Fibroblast of lung (primary cell): ENCODE measurements around the gene IARS2. TPM values are rescaled to one million over a fixed set of nuclear protein-coding genes. Genes with fewer than 3 reads are reported as not detected.
"Not testable (repeated sequence)": the region's sequence is repeated elsewhere in the genome, so short reads cannot be mapped to it uniquely, and the experiment has no call there.

Source experiments
- DNase-seq, 2 donors: peaks; one replicate each; pipeline versions ENCODE4 v3.0.0 to v3.0.0-alpha.2; 2010; ENCODE audit warnings: low read depth in 2 of 2
- H2AFZ ChIP-seq: 2 replicates; pipeline ENCODE4 v1.5.1; 2012; ENCODE audit warnings: low read length, control low read depth, inconsistent platforms
- H3K27ac ChIP-seq: 2 replicates; pipeline ENCODE4 v1.5.1; 2011; ENCODE audit warnings: low read length, control low read depth; ENCODE audit not compliant: insufficient read depth
- H3K27me3 ChIP-seq: 2 replicates; pipeline ENCODE4 v1.5.1; 2011; ENCODE audit warnings: mild to moderate bottlenecking, low read length; ENCODE audit not compliant: control insufficient read depth, insufficient read depth
- H3K36me3 ChIP-seq: 2 replicates; pipeline ENCODE4 v1.5.1; 2011; ENCODE audit warnings: low read length; ENCODE audit not compliant: control insufficient read depth, insufficient read depth
- H3K4me1 ChIP-seq: 2 replicates; pipeline ENCODE4 v1.5.1; 2011; ENCODE audit warnings: low read length; ENCODE audit not compliant: control insufficient read depth, insufficient read depth; ENCODE audit errors: extremely low read depth
- H3K4me2 ChIP-seq: 2 replicates; pipeline ENCODE4 v1.5.1; 2011; ENCODE audit warnings: low read length, control low read depth; ENCODE audit not compliant: insufficient read depth; ENCODE audit errors: extremely low read depth
- H3K4me3 ChIP-seq, 4 experiments: fragments of 200-600 bp in 1 of 4; sonication (generic) in 1 of 4; replicated peaks in 1 of 4; 2 replicates each; pipeline ENCODE4 v1.5.1; 2011 to 2016; ENCODE audit warnings: low read length in 4 of 4, low read depth in 3 of 4, mild to moderate bottlenecking in 3 of 4, control low read depth in 2 of 4, inconsistent platforms in 1 of 4, mixed read lengths in 1 of 4; ENCODE audit not compliant: insufficient read depth in 1 of 4; ENCODE audit errors: control extremely low read depth in 1 of 4
- H3K79me2 ChIP-seq: 2 replicates; pipeline ENCODE4 v1.5.1; 2012; ENCODE audit warnings: mild to moderate bottlenecking, low read length, inconsistent platforms; ENCODE audit not compliant: control insufficient read depth, insufficient read depth
- H3K9ac ChIP-seq: 2 replicates; pipeline ENCODE4 v1.5.1; 2011; ENCODE audit warnings: mild to moderate bottlenecking, low read length, control low read depth; ENCODE audit not compliant: insufficient read depth
- H3K9me3 ChIP-seq: 2 replicates; pipeline ENCODE4 v1.5.1; 2012; ENCODE audit warnings: low read depth, low read length; ENCODE audit not compliant: control insufficient read depth, insufficient read depth
- H4K20me1 ChIP-seq: 2 replicates; pipeline ENCODE4 v1.5.1; 2011; ENCODE audit warnings: low read length; ENCODE audit not compliant: control insufficient read depth, insufficient read depth; ENCODE audit errors: extremely low read depth
- CTCF ChIP-seq, 2 donors: IDR thresholded peaks in 1 of 2; conservative IDR thresholded peaks in 1 of 2; 1 replicate in 1 of 2; 2 replicates in 1 of 2; pipeline ENCODE4 v1.5.1; 2011 to 2012; ENCODE audit warnings: low read length in 2 of 2, control low read depth in 1 of 2, inconsistent platforms in 1 of 2, low read depth in 1 of 2, mild to moderate bottlenecking in 1 of 2
- EZH2 ChIP-seq: IDR thresholded peaks from 2 replicates; pipeline ENCODE4 v1.5.1; 2012; ENCODE audit warnings: low read length, control low read depth, mild to moderate bottlenecking; ENCODE audit errors: missing control alignments
- polyA plus RNA-seq, 2 donors: library from polyadenylated mRNA; depleted of rRNA in 1 of 2; stranded (reverse) in 1 of 2; unstranded in 1 of 2; fragments of >200 nt; gene quantifications; 2 replicates each; pipeline ENCODE4 v1.2.1, GENCODE V29; 2011 to 2012; ENCODE audit warnings: missing spikeins in 1 of 2
- total RNA-seq: library from RNA; depleted of rRNA; stranded (reverse); fragments of >200 nt; gene quantifications from 2 replicates; pipeline ENCODE4 v1.2.1, GENCODE V29; 2014

Gene IARS2
- total and polyA plus RNA-seq, 2 donors (not counting 1 experiment from before 2014, with no cell fraction given) = 34.1 to 99.1 TPM

- H3K36me3 ChIP-seq = peaks cover 8% of the 10 kb centered on the region
Measured at GRCh38 chr1:220166853-220167252, 72.9 kb downstream of the IARS2 start.

GRCh38 chr1:220169887-220170286 lies 76.0 kb downstream of the IARS2 start:
- not testable (repeated sequence) for H3K79me2 ChIP-seq, H3K4me2 ChIP-seq, DNase-seq, H2AFZ ChIP-seq, H3K4me1 ChIP-seq, H3K36me3 ChIP-seq, H3K4me3 ChIP-seq, H4K20me1 ChIP-seq, H3K9ac ChIP-seq, H3K27me3 ChIP-seq, H3K9me3 ChIP-seq, H3K27ac ChIP-seq

More at GRCh38 chr1:220166853-220167252, 72.9 kb downstream of the IARS2 start:
- Histone ChIP-seq H3K4me2 (no peak overlapping the region), H3K27me3 (no peaks in the 10 kb centered on the region), H3K9me3 (no peaks in the 10 kb centered on the region), H4K20me1 (no peaks in the 10 kb centered on the region), H3K9ac (no peak overlapping the region), H2AFZ (no peak overlapping the region), H3K4me3 (no peak overlapping the region), H3K79me2 (no peaks in the 10 kb centered on the region), H3K27ac (no peak overlapping the region), H3K4me1 (no peaks in the 10 kb centered on the region)
- DNase-seq = no peak
- TF ChIP-seq EZH2 (no peak), CTCF (conservative IDR thresholded peaks at IDR 0.05 in 1 of 2, IDR thresholded peaks at IDR 0.05 in 1 of 2; ENCODE audit: low read depth in 1 of 2, low read length in 2 of 2) (no peak)

- H3K9ac ChIP-seq = no peak overlapping the region
- no peak for TF ChIP-seq EZH2
- TF ChIP-seq CTCF (conservative IDR thresholded peaks at IDR 0.05 in 1 of 2, IDR thresholded peaks at IDR 0.05 in 1 of 2; ENCODE audit: low read depth in 1 of 2, low read length in 2 of 2) = no peak
- no peaks in the 10 kb centered on the region for H3K4me1 ChIP-seq
- no peak overlapping the region for H3K27ac ChIP-seq
- H3K9me3 ChIP-seq = no peaks in the 10 kb centered on the region
- no peak overlapping the region for H3K4me2 ChIP-seq
- H3K4me3 ChIP-seq = no peak overlapping the region
- no peaks in the 10 kb centered on the region for H3K79me2 ChIP-seq
- DNase-seq = no peak
- no peaks in the 10 kb centered on the region for H3K27me3 ChIP-seq
- peaks cover 8% of the 10 kb centered on the region for H3K36me3 ChIP-seq
- H4K20me1 ChIP-seq = no peaks in the 10 kb centered on the region
- no peak overlapping the region for H2AFZ ChIP-seq
Measured at GRCh38 chr1:220170836-220171526, 77.0 kb downstream of the IARS2 start.
